Lung (tissue), 12 donors: ENCODE data around the gene GMPR2. TPM values are rescaled to one million over a fixed set of nuclear protein-coding genes. Genes with fewer than 3 reads are reported as not detected.
A peak's percentile ranks its signal among the peaks of the same experiment; 100 is the strongest.

Source experiments
- ATAC-seq: fragments of 200-7000 bp; cut with Tn5 transposase; one replicate; pipeline ENCODE4 v1.9.1; 2020; ENCODE audit warnings: moderate number of reproducible peaks; ENCODE audit not compliant: insufficient read depth, low FRiP score
- DNase-seq, 3 donors: peaks; one replicate each; pipeline ENCODE4 v3.0.0-alpha.2; 2013 to 2017
- H3K27ac ChIP-seq, 2 donors: one replicate each; pipeline ENCODE4 v1.5.1; 2013; ENCODE audit warnings: mild to moderate bottlenecking in 2 of 2, moderate library complexity in 2 of 2, control low read depth in 1 of 2, inconsistent platforms in 1 of 2, low read depth in 1 of 2, low read length in 1 of 2
- H3K27me3 ChIP-seq, 3 donors: one replicate each; pipeline ENCODE4 v1.5.1; 2013; ENCODE audit warnings: low read length in 2 of 3; ENCODE audit not compliant: control insufficient read depth in 3 of 3, insufficient read depth in 3 of 3
- H3K36me3 ChIP-seq, 4 donors: one replicate each; pipeline ENCODE4 v1.5.1; 2013; ENCODE audit warnings: low read length in 4 of 4, mild to moderate bottlenecking in 1 of 4, moderate library complexity in 1 of 4; ENCODE audit not compliant: control insufficient read depth in 4 of 4, insufficient read depth in 4 of 4
- H3K4me1 ChIP-seq, 5 donors: one replicate each; pipeline ENCODE4 v1.5.1; 2013; ENCODE audit warnings: low read length in 5 of 5, mild to moderate bottlenecking in 2 of 5, moderate library complexity in 1 of 5; ENCODE audit not compliant: control insufficient read depth in 5 of 5, insufficient read depth in 5 of 5
- H3K4me3 ChIP-seq: one replicate; pipeline ENCODE4 v1.5.1; 2013; ENCODE audit warnings: mild to moderate bottlenecking, control low read depth, moderate library complexity
- H3K9ac ChIP-seq, 2 donors: one replicate each; pipeline ENCODE4 v1.5.1; 2013; ENCODE audit warnings: low read length in 2 of 2, control low read depth in 1 of 2; ENCODE audit not compliant: insufficient read depth in 1 of 2
- H3K9me3 ChIP-seq, 4 donors: one replicate each; pipeline ENCODE4 v1.5.1; 2013; ENCODE audit warnings: low read length in 3 of 4, mild to moderate bottlenecking in 1 of 4, moderate library complexity in 1 of 4; ENCODE audit not compliant: control insufficient read depth in 4 of 4, insufficient read depth in 3 of 4
- WGBS, 2 donors: extraction: QIAGEN DNeasy Blood & Tissue Kit; methylation state at CpG; one replicate each; pipeline ENCODE4 v1.1.7; 2013; 5-methylcytosine and 5-hydroxymethylcytosine counted together
- polyA plus RNA-seq, 2 donors: library from polyadenylated mRNA; stranded (reverse); fragments of 200-250 nt; gene quantifications; one replicate each; pipeline ENCODE4 v1.2.1, GENCODE V29; 2013
- total RNA-seq, 2 donors: library from RNA; depleted of rRNA in 1 of 2; stranded (reverse); fragments of >200 nt in 1 of 2; gene quantifications; one replicate each; pipeline ENCODE4 v1.2.1, GENCODE V29; 2014 to 2021
- TF ChIP-seq, protein P1 (sequence below): IDR thresholded peaks from 2 replicates; pipeline ENCODE4 v1.5.1; 2012; ENCODE audit warnings: mild to moderate bottlenecking; ENCODE audit errors: control extremely low read depth, extremely low read depth
- donor health status: control.
- donor health status: control.
- donor health status: Bipolar disorder and iron deficiency.
- donor health status: healthy.
- donor health status: DM: yes; HTN: yes; CAD: no.

GMPR2 gene
- total and polyA plus RNA-seq, 4 donors, result 42.9 to 71.1 (median 63.1) TPM

DNA sequence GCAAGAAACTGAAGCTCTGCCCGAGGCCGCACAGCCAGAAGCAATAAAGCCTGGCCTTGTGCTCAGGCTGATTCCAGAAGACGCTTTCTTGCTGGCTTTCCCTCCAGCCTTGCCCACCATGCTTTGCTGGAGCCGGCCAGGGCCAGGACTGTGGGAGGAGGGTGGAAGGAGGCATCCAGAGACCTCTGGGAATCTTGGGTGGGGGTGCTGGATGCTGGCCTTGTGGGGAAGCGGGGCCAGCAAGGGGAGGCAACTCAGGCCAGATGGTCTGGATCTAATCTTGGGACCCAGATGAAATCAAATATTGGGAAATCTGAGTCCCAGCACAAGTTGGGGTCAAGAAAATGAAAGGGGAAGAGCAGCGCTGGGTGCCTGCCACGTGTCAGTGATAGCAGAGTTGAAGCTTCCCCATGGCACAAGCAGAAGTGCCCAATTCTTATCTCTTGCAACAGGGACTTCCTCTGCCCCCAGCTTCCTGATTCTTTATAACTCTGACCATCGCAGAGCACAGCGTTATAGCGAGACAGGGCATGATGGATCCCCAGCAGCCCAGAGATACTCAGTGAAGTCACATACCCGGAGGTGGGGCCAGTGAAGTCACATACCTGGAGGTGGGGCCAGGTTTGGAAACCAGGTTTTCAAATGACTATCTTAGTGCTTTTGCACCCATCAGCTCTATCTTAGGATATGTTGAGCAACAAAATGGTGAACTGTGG, 45.0 kb downstream of the GMPR2 start:
- no peak overlapping the region for H3K4me3 ChIP-seq
- 48 to 65% methylated on average over 11 of the region's 11 CpGs for WGBS, 2 donors
- peak overlapping the region in 1 of 2 donors; percentile 25 for H3K9ac ChIP-seq
- no peaks in the 10 kb centered on the region for H3K9me3 ChIP-seq
- H3K27me3 ChIP-seq, result no peaks in the 10 kb centered on the region
- TF ChIP-seq, protein P1, sequence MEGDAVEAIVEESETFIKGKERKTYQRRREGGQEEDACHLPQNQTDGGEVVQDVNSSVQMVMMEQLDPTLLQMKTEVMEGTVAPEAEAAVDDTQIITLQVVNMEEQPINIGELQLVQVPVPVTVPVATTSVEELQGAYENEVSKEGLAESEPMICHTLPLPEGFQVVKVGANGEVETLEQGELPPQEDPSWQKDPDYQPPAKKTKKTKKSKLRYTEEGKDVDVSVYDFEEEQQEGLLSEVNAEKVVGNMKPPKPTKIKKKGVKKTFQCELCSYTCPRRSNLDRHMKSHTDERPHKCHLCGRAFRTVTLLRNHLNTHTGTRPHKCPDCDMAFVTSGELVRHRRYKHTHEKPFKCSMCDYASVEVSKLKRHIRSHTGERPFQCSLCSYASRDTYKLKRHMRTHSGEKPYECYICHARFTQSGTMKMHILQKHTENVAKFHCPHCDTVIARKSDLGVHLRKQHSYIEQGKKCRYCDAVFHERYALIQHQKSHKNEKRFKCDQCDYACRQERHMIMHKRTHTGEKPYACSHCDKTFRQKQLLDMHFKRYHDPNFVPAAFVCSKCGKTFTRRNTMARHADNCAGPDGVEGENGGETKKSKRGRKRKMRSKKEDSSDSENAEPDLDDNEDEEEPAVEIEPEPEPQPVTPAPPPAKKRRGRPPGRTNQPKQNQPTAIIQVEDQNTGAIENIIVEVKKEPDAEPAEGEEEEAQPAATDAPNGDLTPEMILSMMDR, result no peak
- H3K27ac ChIP-seq, result peak overlapping the region in 1 of 2 donors; percentile 30
- DNase-seq, result no peak
- H3K36me3 ChIP-seq, result no peaks in the 10 kb centered on the region
- no peak for ATAC-seq
- H3K4me1 ChIP-seq, result peaks cover 0 to 5% (median 2%) of the 10 kb centered on the region in 5 donors

GRCh38 chr14:24278424-24278823, 45.7 kb downstream of the GMPR2 start:
- no peak overlapping the region for H3K27ac ChIP-seq
- no peaks in the 10 kb centered on the region for H3K9me3 ChIP-seq
- WGBS, 2 donors, result 92 to 93% methylated on average over 5 of the region's 5 CpGs
- ATAC-seq (no peak), DNase-seq (no peak)
- no peak overlapping the region for H3K9ac ChIP-seq
- H3K4me1 ChIP-seq, result peaks cover 0 to 5% (median 0%) of the 10 kb centered on the region in 5 donors
- H3K27me3 ChIP-seq, result no peaks in the 10 kb centered on the region
- TF ChIP-seq, protein P1, result no peak
- no peak overlapping the region for H3K4me3 ChIP-seq
- no peaks in the 10 kb centered on the region for H3K36me3 ChIP-seq

DNA sequence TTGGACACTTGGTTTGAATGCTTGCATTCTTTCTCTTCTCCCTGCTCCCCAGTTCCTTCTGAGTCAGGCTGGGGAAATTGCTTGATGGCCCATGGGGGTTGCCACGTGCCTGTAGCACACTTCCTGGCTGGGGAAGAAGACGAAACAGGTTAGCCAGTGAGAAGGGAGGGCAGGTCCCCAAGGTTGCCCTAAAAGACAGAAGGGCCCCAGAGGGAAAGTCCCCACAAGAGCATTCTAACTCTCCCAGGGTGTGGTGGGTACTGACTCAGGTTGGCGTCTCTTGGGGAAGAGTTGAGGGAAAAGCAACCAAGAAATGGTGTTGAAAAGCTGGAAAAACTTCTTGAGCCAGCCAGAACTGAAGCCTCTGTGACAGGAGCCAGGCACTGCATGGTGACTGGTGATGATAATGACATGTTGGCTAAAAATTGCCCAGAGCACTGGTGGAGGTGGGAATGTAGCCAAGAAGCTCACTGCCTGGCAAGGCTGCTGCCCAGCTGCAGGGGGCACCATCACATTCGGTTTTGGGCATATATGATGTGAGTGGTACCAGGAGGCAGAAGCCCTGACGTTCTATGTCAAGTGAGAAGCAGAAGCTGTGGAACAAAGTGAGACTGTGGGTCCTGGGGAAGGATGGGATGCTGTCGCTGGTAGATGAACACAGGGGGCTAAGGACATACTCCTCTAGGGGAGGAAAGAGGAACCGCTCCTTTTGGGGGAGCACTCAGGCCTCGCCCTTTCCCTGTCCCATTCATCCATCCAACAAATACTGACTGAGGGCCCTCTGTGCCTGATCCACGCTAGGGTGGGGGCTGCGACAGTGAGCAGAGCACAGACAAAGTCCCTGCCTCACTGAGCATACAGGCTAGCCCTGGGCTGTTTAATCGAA, 46.8 kb downstream of the GMPR2 start:
- H3K27ac ChIP-seq, result peak overlapping the region in 1 of 2 donors; percentile 81

More for the DNA sequence above, 46.8 kb downstream of the GMPR2 start:
- Histone ChIP-seq H3K9ac (no peak overlapping the region), H3K4me1 (peaks cover 0 to 5% (median 0%) of the 10 kb centered on the region in 5 donors), H3K27me3 (no peaks in the 10 kb centered on the region), H3K4me3 (no peak overlapping the region), H3K9me3 (no peaks in the 10 kb centered on the region), H3K36me3 (no peaks in the 10 kb centered on the region)
- no peak for ATAC-seq
- 58 to 73% methylated on average over 11 of the region's 11 CpGs for WGBS, 2 donors
- TF ChIP-seq, protein P1, result no peak
- DNase-seq, result no peak
